Suprapubic skin (tissue), 4 donors: Measurements from ENCODE around the gene UNC119B. TPM values are rescaled to one million over a fixed set of nuclear protein-coding genes. Genes with fewer than 3 reads are reported as not detected.

Experiments used
- DNase-seq, 2 donors: peaks; one replicate each; pipeline ENCODE4 v3.0.0-alpha.2; 2019; ENCODE audit warnings: low spot score in 2 of 2
- H3K27ac ChIP-seq: fragments of 200-600 bp; sonication (generic); one replicate; pipeline ENCODE4 v1.5.1; 2019
- H3K27me3 ChIP-seq: fragments of 200-600 bp; sonication (generic); one replicate; pipeline ENCODE4 v1.5.1; 2019
- H3K36me3 ChIP-seq: fragments of 200-600 bp; sonication (generic); one replicate; pipeline ENCODE4 v1.5.1; 2019
- H3K4me1 ChIP-seq: fragments of 200-600 bp; sonication (generic); one replicate; pipeline ENCODE4 v1.5.1; 2019
- H3K4me3 ChIP-seq: fragments of 200-600 bp; sonication (generic); one replicate; pipeline ENCODE4 v1.5.1; 2019; ENCODE audit warnings: mild to moderate bottlenecking
- H3K9me3 ChIP-seq: fragments of 200-600 bp; sonication (generic); one replicate; pipeline ENCODE4 v1.5.1; 2019
- CTCF ChIP-seq, 2 donors: fragments of 200-600 bp in 1 of 2; fragments of 450-650 bp in 1 of 2; sonication (generic) in 1 of 2; IDR thresholded peaks; one replicate each; pipeline ENCODE4 v1.5.1; 2016 to 2019; ENCODE audit warnings: antibody characterized with exemption in 2 of 2, mild to moderate bottlenecking in 1 of 2, moderate library complexity in 1 of 2
- EP300 ChIP-seq: sonication (generic); formaldehyde crosslinking; IDR thresholded peaks from one replicate; pipeline ENCODE4 v1.6.1; 2017; ENCODE audit warnings: antibody characterized with exemption
- POLR2A ChIP-seq, 2 donors: fragments of 450-650 bp; IDR thresholded peaks; one replicate each; pipeline ENCODE4 v1.6.1; 2017; ENCODE audit warnings: antibody characterized with exemption in 2 of 2, mild to moderate bottlenecking in 2 of 2, moderate library complexity in 2 of 2
- POLR2AphosphoS5 ChIP-seq, 3 donors: sonication (generic); formaldehyde crosslinking; IDR thresholded peaks; one replicate each; pipeline ENCODE4 v1.6.1; 2017; ENCODE audit warnings: antibody characterized with exemption in 3 of 3
- WGBS: methylation state at CpG from one replicate; pipeline ENCODE4 v1.1.5; 2018; 5-methylcytosine and 5-hydroxymethylcytosine counted together
- total RNA-seq, 4 donors: library from RNA; depleted of rRNA; stranded (reverse); fragments of >200 nt; gene quantifications; one replicate each; pipeline ENCODE4 v1.1.0, GENCODE V29; 2016

UNC119B gene
- total RNA-seq, 4 donors from 2014 or later = 14.2 to 27.6 (median 19.3) TPM

- WGBS = 93% methylated on average over 8 of the region's 10 CpGs
- H3K36me3 ChIP-seq = peaks cover 64% of the 10 kb centered on the region
- no peaks in the 10 kb centered on the region for H3K27me3 ChIP-seq
Measured at GRCh38 chr12:120720987-120721801, 10.9 kb downstream of the UNC119B start.

GRCh38 chr12:120721866-120722265 lies 11.6 kb downstream of the UNC119B start:
- TF ChIP-seq CTCF (IDR thresholded peaks at IDR 0.05) (no peak), EP300 (no peak), POLR2AphosphoS5 (IDR thresholded peaks at IDR 0.05) (no peak), POLR2A (IDR thresholded peaks at IDR 0.05) (no peak)
- H3K27ac ChIP-seq = no peak overlapping the region
- H3K9me3 ChIP-seq = no peaks in the 10 kb centered on the region
- H3K36me3 ChIP-seq = peaks cover 57% of the 10 kb centered on the region
- WGBS = 85% methylated on average over 3 of the region's 3 CpGs
- H3K27me3 ChIP-seq = no peaks in the 10 kb centered on the region
- no peak overlapping the region for H3K4me3 ChIP-seq
- no peak for DNase-seq
- peaks cover 25% of the 10 kb centered on the region for H3K4me1 ChIP-seq

More at GRCh38 chr12:120720987-120721801, 10.9 kb downstream of the UNC119B start:
- TF ChIP-seq EP300 = no peak
- TF ChIP-seq CTCF (IDR thresholded peaks at IDR 0.05) = no peak
- TF ChIP-seq POLR2A (IDR thresholded peaks at IDR 0.05) = no peak
- TF ChIP-seq POLR2AphosphoS5 (IDR thresholded peaks at IDR 0.05) = no peak
- H3K27ac ChIP-seq = peak overlapping the region; percentile 24
- DNase-seq = no peak
- no peaks in the 10 kb centered on the region for H3K9me3 ChIP-seq
- peaks cover 19% of the 10 kb centered on the region for H3K4me1 ChIP-seq
- no peak overlapping the region for H3K4me3 ChIP-seq

GRCh38 chr12:120722784-120723183 lies 12.5 kb downstream of the UNC119B start:
- DNase-seq = no peak
- Histone ChIP-seq H3K9me3 (no peaks in the 10 kb centered on the region), H3K27me3 (no peaks in the 10 kb centered on the region), H3K27ac (no peak overlapping the region), H3K4me1 (peaks cover 25% of the 10 kb centered on the region), H3K4me3 (no peak overlapping the region), H3K36me3 (peaks cover 52% of the 10 kb centered on the region)
- no peak for TF ChIP-seq EP300
- TF ChIP-seq CTCF (IDR thresholded peaks at IDR 0.05) = no peak
- no peak for TF ChIP-seq POLR2AphosphoS5 (IDR thresholded peaks at IDR 0.05)
- TF ChIP-seq POLR2A (IDR thresholded peaks at IDR 0.05) = no peak
- WGBS = 100% methylated on average over 2 of the region's 2 CpGs

- Histone ChIP-seq H3K9me3 (no peaks in the 10 kb centered on the region), H3K4me1 (peaks cover 25% of the 10 kb centered on the region), H3K27me3 (no peaks in the 10 kb centered on the region), H3K27ac (no peak overlapping the region), H3K36me3 (peaks cover 44% of the 10 kb centered on the region), H3K4me3 (no peak overlapping the region)
- 71% methylated on average over 5 of the region's 5 CpGs for whole genome bisulfite sequencing
- TF ChIP-seq CTCF (IDR thresholded peaks at IDR 0.05) = no peak
- no peak for DNase-seq
Measured at GRCh38 chr12:120724720-120725119, 14.5 kb downstream of the UNC119B start.

- WGBS = 28% methylated on average over 14 of the region's 14 CpGs
- Histone ChIP-seq H3K9me3 (no peaks in the 10 kb centered on the region), H3K4me1 (peaks cover 25% of the 10 kb centered on the region), H3K4me3 (peak overlapping the region; percentile 69), H3K36me3 (peaks cover 44% of the 10 kb centered on the region), H3K27ac (peak overlapping the region; percentile 35), H3K27me3 (no peaks in the 10 kb centered on the region)
- no peak for TF ChIP-seq EP300
- no peak for TF ChIP-seq CTCF (IDR thresholded peaks at IDR 0.05)
- no peak for TF ChIP-seq POLR2AphosphoS5 (IDR thresholded peaks at IDR 0.05)
- DNase-seq = no peak
Measured at GRCh38 chr12:120725151-120725658, 14.9 kb downstream of the UNC119B start.
